Stimulated activated naive CD4-positive, alpha-beta T cell treated with Interleukin-2 at 50 U/mL for 16 hours (primary cell): Measurements from ENCODE around the gene TSHR.
"Not testable (repeated sequence)": the region's sequence is repeated elsewhere in the genome, so short reads cannot be mapped to it uniquely, and the experiment has no call there.

Experiments used
- DNase-seq: peaks from one replicate; lab custom pipeline; 2025; lab: John Stamatoyannopoulos, UW

TSHR gene

DNA sequence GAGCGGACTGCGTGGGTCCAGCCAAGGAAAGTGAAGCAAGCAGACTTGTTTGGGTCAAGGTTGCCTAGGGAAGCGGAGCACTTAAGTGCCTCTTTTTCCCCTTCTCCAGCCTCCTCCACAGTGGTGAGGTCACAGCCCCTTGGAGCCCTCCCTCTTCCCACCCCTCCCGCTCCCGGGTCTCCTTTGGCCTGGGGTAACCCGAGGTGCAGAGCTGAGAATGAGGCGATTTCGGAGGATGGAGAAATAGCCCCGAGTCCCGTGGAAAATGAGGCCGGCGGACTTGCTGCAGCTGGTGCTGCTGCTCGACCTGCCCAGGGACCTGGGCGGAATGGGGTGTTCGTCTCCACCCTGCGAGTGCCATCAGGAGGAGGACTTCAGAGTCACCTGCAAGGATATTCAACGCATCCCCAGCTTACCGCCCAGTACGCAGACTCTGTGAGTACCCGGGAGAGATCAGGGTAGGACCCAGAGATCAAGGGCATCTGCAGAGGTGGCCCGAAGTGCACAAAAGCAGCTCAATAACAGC lies at the start of gene TSHR:
Gene TSHR (plus strand): TSS at position 206 of the 526 bp plus-strand sequence. CDS start 60 bp downstream, at position 266.
- no peak for DNase-seq

DNA sequence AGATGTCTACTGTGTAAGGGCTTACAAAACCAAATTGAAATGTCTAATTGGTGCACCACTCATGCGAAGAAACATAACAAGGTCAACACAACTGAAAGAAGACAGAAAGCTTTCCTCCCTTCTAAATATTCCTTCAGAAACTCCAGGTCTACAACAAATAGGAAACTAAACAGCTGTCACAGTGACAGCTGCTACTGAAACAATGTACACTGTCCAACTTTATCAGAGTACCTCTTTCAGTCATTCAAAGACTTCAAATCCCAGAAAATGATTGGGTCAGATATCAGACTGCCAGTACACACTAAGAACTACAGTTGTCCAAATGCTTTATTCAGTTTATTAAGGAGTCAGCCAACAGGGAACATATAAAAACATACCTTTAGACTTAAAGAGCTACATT lies 49.1 kb upstream of the TSHR start:
- no peak for DNase-seq

DNA sequence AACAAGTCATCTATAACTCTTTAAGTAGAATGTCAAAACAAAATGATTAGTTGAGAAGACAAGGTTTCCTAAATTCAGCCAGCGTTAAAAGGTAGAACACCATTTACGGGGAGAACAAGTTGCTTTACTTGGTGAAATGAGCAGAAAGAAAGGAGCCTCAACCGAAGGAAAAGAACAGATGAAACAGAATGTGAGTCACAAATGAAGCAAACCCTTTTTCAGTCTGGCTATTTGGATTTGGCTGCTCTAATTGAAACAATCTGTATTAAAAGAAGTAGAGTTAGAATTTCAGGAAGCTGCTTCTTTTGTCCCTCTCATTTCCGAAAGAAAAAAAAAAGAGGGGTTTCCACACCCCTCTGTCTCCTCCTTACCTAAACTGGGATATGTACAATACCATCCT lies 48.5 kb upstream of the TSHR start:
- DNase-seq: no peak

DNA sequence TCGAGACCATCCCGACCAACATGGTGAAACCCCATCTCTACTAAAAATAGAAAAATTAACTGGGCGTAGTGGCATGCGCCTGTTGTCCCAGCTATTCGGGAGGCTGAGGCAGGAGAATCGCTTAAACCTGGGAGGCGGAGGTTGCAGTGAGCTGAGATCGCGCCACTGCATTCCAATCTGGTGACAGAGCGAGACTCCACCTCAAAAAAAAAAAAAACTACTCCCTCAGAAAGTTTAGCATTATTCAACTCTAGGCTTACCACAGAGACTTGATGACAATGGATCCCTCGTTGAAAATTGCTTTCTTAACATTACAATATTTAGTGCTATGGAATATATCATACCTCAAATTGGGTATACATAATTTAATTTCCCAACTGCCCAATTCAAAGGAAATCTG lies 43.4 kb upstream of the TSHR start:
- not testable (repeated sequence) for DNase-seq

DNA sequence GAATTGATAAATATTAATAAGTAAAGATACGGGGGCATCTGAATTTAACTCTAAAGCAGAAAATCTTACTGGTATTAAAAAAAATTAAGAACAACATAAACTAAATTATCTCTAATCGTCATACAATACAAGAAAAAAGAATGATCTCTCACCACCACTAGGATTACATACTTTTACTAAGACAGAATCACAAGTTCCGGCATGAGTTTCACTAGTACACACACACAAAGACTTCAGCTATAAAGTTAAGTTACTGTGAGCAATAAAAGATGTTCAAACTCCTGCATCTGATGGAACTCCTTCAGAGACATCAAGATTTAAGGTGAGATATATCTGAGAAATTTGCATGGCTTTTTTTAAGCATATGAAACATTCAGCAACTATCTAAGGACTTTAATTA lies 35.8 kb upstream of the TSHR start:
- DNase-seq: no peak

DNA sequence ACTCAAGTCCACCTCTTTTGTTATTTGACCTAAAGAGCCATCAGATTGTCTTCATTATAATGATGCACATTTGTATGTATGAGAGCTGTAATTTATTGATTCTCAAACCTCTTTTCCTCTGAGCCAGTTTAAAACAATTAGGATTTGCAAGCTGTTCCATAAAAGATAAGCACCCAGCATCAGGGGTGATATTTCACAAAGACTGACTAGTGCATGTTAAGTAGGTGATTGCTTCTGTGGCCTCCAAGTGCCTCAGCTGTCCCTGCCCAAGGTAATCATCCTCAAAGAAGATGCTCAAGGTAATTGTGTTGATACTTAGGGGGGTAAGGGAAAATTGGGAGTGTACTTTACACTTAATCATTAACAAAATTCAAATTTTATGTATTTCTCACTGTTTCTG lies 32.1 kb upstream of the TSHR start:
- no peak for DNase-seq

DNA sequence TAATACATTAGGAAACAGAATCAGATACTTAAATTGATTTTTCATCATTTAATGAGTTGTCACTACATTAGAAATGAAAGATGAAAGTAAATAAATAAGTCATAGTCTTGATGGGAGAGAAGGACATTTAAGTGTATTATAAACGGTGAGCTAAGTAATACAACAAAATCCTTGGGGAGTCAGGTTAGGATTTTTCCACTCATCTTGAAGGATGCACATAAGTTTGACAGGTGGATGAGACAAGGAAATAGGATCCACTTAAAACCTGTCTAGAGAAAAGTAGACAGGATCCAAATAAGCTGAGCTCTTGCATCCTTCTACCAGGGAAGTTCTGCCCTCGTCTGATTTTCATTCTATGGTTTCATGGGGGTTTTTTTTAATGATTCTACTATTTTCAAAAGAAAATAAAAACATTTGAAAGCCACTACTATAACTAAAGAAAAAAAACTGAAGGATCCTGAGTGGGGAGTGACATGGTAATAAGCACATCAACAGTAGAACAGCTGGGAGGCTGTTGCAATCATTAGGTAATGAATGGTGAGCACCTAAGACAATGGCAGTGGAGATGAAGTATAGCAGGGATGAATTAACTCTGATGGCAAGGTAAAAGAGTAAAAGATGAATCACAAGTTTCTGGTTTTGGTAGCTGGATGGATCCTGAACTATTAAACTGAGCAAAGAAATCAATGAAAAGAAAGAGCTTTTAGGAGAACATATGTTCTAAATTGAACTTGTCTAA lies 30.9 kb upstream of the TSHR start:
- no peak for DNase-seq

DNA sequence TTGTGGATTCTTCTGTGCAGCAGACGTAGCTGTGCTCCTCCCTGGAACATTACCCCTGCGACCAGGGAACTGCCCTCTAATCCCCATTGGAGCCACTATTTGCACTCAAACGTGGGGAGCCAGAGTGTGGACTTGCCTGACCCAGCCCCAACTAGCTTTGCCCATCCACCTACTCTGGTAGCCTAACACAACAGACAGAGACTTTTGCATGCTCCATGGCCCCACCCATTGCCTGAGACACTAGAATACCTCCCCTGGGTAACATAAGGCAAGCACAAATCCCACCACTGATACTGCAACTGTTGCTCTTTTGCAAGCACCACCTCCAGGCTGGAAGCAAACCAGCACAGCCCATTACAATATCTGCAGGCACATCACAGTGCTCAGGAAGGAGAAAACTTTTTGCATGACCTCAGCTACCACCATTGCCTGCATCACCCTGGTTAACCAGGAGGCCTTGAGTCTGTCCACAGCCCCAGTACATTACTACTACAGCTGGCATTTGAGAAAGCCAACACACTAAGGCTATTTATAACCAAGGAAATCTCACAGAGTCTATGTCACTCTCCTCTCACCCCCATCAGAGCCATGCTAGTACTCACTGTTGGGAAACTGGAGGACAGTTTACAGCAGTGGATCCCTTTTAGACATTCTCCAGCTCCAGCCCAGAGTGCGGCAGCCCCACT lies 28.9 kb upstream of the TSHR start:
- no peak for DNase-seq

DNA sequence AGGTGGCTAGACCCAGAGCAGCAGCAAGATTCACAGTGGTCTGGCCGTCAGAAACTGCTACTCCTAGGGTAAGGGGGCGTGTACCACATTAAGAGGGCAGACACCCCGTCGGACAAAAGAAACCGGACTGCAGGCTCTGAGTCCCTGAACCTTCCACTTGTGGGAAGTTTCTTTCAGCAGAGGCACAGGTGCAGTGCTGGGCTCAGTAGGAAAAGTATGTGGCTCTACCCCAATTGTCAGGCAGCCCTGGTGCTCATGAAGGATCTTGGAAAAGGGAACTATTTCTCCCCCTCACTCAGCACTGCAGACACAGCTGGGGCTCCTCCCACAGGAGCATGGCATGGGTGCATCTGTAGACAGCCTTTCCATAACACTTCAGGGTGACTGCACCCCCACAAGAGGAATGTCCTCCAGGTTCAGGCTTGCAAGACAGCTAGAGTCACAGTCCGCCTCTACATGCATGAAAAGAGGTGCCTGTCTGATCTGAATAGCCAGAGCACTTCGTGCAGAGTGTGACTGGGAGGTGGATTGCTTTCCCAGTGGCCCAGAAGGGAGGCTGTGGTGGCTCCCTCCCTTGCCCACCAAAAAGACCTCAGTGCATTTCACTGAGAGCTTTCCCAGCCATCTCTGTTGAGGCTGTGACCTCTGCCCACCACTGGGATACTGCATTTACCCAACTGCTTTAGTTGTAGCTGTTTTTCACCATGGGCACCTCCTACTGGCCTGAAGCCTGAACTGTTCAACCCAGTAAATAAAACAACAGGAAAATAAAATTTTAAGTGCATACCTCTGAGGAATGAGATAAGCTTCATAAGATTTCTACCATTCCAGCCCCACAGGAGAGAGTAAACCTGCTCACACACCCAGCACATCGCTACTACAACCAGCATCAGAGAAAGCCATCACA lies 28.1 kb upstream of the TSHR start:
- DNase-seq: no peak

DNA sequence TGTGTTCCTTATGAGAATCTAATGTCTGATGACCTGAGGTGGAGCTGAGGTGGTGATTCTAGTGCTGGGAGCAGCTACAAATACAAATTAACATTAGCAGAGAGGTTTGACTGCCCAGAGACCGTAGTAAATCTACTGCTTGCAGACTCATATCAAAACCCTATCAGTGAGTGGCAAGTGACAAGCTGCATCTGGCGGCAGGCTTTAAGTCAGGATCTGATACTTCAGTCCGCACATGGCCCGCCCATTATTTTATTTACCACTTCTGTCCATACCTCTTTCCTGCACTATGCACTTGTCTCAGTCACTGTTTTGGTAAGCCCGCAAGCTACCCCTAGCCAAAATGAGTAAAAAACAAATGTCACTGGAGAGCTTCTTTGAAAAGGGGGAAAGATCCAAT lies 25.3 kb upstream of the TSHR start:
- DNase-seq: no peak

DNA sequence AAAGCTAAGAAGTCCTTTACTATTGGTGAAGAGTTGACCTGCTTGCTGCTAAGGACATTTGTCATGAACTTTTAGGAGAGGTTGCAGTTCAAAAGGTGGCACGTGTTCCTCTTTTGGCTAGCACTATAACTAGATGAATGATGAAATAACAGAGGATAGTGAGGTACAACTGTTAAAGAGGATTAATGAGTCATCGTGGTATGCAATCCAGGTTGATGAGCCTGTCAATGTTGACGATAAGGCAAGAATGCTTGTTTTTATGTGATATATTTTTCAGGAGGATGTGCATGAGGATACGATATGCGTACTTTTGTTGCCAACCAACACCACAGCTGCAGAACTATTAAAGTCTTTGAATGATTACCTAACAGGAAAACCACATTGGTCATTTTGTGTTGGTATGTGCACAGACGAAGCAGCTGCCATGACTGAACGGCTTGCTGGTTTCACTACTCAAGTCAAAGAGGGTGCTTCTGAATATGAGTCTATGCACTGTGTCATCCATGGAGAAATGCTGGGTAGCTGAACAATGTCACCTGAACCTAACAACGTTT lies 24.5 kb upstream of the TSHR start:
- DNase-seq: peak; percentile 61

DNA sequence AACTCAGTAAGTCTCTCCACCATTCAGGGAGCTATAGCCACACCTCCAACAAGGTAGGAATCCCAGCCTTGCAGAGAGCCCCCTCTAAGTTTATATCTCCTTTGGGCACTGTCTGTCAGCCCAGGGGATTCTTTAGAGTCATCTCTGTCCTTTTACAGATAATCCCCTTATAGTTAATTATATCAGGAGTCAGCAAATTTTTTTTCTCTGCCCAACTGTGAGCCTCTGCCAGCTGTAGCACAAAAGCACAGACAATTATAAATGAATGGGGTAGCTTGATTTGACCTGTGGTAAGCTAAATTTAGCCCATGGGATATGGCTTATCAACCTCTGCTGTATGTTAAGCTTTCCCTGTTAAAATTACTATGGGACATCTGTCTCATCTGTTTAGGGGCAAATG lies 22.1 kb upstream of the TSHR start:
- no peak for DNase-seq

DNA sequence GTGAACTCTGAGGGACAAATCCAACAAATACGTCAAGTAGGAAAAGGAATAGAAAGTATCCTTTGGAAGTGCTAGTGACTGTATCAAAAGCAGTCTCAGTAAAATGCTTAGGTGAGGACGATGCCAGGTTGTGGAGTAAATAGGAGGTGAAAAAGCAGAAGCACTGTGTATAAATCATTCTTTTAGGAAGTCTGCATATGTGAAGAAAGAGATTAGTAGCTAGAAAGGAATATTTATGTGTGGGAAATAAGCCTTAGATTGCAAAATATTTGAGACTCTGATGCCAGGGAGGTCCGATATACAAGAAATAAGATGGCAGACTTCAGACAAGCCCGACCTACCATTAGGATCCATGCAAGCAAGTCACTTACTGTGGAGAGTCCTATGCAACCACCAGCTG lies 21.7 kb upstream of the TSHR start:
- no peak for DNase-seq

DNA sequence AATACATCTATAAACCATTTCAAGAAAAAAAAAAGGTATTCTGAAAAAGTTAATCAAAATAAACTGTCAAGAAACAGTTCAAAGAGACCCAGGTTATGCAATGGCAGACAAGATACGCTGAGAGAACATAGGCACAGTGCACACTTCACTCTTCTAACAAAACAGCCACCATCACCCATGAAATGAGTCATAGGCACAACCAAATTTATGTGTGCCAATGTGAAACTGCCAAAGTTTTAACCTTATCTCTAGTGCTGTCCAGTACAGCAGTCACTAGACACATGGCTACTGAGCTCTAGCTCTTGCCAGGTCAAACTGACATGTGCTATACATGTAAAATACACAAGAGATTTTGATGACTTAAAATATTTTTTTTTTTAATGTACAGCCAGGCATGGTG lies 15.3 kb upstream of the TSHR start:
- no peak for DNase-seq

DNA sequence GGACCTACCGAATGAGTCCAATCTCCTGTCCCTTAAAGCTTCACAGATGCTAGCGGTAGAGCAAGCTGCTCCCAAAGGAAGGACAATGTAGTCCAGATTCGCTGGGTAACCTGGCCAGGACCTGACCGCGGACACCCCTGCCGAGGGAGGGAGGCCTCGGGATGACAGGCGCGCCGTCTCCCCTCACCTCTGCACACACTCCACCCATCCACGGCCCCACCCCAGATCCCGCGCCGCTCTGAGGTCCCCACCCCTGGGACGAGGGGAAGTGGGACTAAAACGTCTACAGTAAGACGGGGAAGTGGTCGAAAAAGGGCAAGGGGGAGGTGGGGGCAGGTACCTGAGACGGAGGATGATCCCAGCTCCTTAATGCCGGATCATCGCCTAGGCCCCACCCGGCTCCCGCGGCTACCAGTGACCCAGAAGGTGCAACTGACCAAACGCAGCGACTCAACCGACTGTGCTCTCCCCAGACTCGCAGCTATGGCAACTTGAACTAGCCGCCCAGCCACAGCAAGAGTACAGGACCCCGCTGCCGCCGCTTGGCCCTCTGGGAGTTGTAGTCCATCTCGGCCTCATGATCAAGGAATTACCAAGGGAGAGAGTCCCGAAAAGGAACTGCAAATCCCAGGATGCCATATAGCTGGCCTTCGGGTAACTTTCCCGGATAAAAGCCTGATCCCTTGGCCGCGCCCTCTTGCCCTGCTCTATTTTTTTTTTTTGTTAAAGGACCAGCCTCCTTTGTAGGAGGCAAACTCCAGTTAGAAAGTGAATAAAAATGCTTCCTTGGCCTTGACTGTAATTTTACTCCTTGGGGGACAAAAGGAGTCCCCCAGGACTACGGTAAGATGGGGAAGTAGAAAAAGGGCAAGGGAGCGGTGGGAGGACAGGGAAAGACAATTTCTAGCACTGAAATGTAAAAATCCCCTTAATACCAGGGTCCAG lies 13.9 kb upstream of the TSHR start, which contains the start of gene CEP128:
Gene CEP128 (minus strand): TSS at position 498 of the 945 bp plus-strand sequence.
- DNase-seq: peak; percentile 87

DNA sequence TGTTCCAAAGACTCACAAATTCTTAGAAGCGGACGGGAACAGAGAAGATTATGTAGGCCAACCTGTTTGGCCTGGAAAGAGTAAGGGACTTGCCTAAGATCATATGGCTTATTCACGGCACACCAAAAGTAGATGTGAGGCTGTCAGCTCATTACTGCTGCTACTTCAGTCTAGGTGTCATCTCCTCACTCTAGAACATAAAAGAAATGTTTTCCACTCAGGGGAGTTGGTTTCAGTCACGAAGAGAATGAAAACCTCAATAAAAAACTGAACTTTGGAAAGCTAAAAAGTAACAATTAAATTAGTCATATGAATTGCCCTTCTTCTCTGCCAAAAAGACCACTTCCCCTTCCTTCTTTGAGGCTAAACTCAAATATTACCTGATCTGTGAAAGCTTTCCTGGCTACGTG lies 13.2 kb upstream of the TSHR start:
- DNase-seq: no peak

DNA sequence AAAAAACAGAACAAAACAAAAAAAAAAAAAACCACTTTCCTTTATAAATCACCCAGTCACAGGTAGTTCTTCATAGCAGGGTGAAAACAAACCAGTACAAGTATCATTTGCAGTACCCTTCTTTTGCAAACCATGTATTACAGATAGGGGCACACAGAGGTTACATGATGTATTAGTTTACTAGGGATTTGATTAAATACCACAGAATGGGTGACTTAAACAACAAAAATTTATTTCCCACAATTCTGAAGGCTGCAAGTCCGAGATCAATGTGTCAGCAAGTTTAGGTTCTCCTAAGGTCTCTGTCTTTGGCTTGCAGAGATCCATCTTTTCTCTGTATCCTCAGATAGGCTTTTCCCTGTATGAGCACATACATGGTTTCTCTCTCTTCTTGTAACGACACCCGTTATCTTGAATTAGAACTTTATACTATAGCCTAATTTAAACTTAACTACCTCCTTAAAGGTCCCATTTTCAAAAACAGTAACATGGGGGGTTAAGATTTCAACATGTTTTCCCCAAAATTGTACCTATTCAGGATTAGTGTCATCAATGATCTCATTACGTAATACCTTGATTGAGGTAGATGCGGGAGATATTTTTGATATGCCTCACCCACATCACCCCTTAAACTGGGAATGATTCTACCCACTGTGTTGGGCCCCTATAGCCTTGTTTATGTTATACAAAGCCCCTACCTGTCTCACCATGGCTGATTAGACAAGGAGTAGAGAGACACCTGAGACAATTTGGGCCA lies 10.4 kb upstream of the TSHR start:
- no peak for DNase-seq

DNA sequence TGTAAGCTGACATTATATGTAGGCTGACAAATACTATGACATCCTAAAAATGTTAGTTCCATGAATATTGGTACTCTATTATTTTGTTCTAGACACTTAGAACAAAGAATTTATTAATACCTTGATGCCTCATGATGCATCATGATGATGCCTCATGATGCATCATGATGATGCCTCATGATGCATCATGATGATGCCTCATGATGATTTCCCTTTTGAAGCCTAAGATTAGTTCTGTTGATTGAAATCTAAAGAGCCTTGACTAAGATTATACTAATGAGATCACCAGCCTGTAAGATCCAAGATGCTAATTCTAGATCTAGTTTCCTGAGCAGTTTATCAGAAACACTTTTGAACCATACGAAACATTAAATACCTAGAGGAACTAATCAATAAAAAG lies 9.2 kb upstream of the TSHR start:
- no peak for DNase-seq

DNA sequence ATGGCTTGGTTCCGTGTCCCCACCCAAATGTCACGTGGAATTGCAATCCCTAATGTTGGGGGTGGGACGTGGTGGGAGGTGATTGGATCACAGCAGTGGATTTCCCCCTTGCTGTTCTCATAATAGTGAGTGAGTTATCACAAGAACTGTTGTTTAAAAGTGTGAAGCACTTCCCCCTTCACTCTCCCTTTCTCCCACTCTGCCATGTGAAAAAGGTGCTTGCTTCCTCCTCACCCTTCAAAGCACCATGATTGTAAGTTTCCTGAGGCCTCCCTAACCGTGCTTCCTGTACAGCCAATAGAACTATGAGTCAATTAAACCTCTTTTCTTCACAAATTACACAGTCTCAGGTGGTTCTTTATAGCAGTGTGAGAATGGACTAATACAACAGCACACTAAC lies 8.6 kb upstream of the TSHR start:
- no peak for DNase-seq

DNA sequence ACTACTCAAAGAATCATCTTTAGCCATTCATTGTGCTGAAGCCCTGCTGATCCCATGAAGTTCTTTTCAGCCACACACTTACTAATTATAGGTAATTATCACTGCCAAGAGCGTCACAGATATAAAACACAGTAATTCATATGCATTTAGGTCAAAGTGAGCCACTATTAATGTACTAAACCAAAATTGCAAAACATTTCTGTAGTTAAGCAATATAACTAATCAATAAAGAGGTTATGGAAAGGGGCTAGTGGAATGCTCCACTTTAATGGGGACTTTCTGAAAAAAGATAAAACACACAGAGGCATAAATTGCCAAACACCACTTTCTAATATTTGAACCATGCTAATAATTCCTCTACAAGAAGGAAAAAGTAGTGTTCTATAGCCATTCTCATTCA lies 7.1 kb upstream of the TSHR start:
- DNase-seq: no peak
